Neural crest cell (in vitro differentiated cells): ENCODE measurements around the gene CDK14. TPM values are rescaled to one million over a fixed set of nuclear protein-coding genes. Genes with fewer than 3 reads are reported as not detected.

Source experiments
- DNase-seq: peaks from one replicate; pipeline ENCODE4 v3.0.0; 2021; ENCODE audit warnings: low read depth, mixed read lengths, low spot score
- H3K27ac Mint-ChIP-seq: one replicate; pipeline ENCODE4 v1.8.0; 2021; ENCODE audit warnings: mild to moderate bottlenecking, mixed read lengths; ENCODE audit not compliant: unreplicated experiment
- H3K27me3 Mint-ChIP-seq: 2 replicates; pipeline ENCODE4 v1.8.0; 2021; ENCODE audit warnings: low read depth, mild to moderate bottlenecking, mixed read lengths
- H3K36me3 Mint-ChIP-seq: 2 replicates; pipeline ENCODE4 v1.8.0; 2021; ENCODE audit warnings: low read depth, mild to moderate bottlenecking, mixed read lengths
- H3K4me1 Mint-ChIP-seq: 2 replicates; pipeline ENCODE4 v1.8.0; 2021; ENCODE audit warnings: mixed read lengths
- H3K4me3 Mint-ChIP-seq: one replicate; pipeline ENCODE4 v1.8.0; 2021; ENCODE audit warnings: mild to moderate bottlenecking, mixed read lengths
- H3K9me3 Mint-ChIP-seq: 2 replicates; pipeline ENCODE4 v1.8.0; 2021; ENCODE audit warnings: mixed read lengths
- total RNA-seq: library from RNA; stranded (reverse); gene quantifications from 2 replicates; pipeline ENCODE4 v1.2.1, GENCODE V29; 2021
- TF ChIP-seq, protein P1 (sequence below): fragments of 200-600 bp; sonication (generic); conservative IDR thresholded peaks from 2 replicates; pipeline ENCODE4 v1.5.0; 2021; ENCODE audit warnings: antibody characterized with exemption, mild to moderate bottlenecking

The CDK14 gene
- total RNA-seq, 1 donor from 2014 or later = 49.6 TPM

DNA sequence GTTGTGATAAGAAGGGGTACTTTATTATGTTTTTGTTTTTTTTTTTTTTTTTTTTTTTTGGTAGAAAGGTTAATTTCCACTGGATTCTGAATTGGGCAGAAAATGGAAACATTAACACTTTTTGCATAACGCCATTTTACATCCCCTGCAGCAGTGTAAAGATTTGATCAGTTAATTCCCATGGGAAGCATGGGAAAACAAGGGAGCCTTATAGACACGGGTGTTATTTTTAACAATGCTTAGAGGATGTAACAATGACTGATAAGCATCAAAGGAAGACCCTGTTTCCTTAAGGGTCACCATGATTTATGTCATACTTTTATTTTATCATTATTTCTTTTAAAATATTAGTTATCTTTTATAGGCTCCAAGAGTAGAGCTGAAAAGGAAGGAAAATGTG lies 140.2 kb downstream of the CDK14 start:
- TF ChIP-seq, protein P1, sequence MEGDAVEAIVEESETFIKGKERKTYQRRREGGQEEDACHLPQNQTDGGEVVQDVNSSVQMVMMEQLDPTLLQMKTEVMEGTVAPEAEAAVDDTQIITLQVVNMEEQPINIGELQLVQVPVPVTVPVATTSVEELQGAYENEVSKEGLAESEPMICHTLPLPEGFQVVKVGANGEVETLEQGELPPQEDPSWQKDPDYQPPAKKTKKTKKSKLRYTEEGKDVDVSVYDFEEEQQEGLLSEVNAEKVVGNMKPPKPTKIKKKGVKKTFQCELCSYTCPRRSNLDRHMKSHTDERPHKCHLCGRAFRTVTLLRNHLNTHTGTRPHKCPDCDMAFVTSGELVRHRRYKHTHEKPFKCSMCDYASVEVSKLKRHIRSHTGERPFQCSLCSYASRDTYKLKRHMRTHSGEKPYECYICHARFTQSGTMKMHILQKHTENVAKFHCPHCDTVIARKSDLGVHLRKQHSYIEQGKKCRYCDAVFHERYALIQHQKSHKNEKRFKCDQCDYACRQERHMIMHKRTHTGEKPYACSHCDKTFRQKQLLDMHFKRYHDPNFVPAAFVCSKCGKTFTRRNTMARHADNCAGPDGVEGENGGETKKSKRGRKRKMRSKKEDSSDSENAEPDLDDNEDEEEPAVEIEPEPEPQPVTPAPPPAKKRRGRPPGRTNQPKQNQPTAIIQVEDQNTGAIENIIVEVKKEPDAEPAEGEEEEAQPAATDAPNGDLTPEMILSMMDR = no peak
- no peak overlapping the region for H3K27ac Mint-ChIP-seq
- peaks cover 21% of the 10 kb centered on the region for H3K9me3 Mint-ChIP-seq
- DNase-seq = no peak
- no peaks in the 10 kb centered on the region for H3K27me3 Mint-ChIP-seq
- H3K4me1 Mint-ChIP-seq = no peaks in the 10 kb centered on the region
- H3K36me3 Mint-ChIP-seq = peaks cover 40% of the 10 kb centered on the region
- no peak overlapping the region for H3K4me3 Mint-ChIP-seq

DNA sequence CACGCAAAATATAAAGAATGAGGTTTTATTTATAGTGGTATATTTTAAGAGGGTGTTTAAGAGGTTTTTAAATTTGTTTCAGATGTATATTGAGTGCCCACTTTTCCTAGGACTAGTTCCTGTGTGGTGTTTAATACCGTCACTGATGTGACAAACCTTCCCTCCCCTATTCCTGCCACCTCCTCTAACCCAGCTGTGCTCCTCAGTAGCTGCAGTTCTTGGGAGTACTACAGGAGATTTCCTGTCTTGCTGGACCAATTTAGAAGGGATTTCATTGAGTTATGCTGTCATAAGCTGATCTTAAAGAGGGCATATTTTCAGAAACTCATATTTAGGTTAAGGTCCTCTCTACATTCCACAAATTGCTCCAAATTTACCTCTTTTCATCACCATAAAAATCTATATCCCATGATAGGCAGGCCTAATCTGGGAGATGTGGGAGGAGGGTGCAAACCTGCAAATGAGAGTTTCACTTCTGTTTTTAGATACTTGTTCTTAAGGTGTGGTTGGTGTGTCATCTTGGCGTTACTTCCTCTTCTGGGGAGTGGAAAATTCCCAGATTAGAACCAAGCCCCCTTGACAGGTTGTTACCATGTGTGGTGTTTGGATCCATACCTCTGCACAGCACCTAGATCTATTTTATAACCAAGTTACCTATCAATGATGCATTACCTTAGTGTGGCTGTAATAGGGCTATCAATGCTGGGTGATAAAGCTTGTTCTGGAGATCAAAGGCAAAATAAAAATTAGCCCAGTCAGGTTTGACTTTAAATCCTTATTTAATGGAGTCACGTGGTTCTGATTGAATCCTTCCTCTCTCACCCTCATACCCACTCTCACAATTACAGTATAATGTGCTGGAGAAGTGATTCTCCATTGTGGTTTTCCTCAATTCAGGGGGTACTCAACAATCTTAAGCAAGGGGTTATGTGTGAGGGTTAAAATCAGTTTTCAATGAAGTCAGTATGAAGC lies 141.1 kb downstream of the CDK14 start:
- H3K4me1 Mint-ChIP-seq = no peaks in the 10 kb centered on the region
- TF ChIP-seq, protein P1 = no peak
- no peaks in the 10 kb centered on the region for H3K27me3 Mint-ChIP-seq
- no peak overlapping the region for H3K27ac Mint-ChIP-seq
- peaks cover 31% of the 10 kb centered on the region for H3K36me3 Mint-ChIP-seq
- no peak overlapping the region for H3K4me3 Mint-ChIP-seq
- H3K9me3 Mint-ChIP-seq = peaks cover 17% of the 10 kb centered on the region
- DNase-seq = no peak

DNA sequence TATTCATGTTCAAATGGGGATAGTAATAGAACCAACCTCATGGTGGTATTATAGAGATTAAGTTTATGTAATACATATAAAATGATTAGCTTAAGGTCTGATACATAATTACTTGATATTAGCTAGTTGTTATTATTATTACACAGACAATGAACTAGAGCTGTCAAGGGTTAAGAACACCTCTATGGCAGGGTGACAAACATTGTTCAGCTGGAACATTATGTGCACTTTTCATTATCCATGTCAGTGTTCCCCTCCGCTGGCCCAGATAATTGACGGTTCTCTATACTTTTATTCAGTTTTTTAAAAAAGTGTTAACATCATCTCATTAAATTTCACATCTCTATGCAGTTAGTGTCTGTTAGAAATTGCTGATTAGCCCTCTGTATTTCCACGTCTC lies 142.1 kb downstream of the CDK14 start:
- no peaks in the 10 kb centered on the region for H3K27me3 Mint-ChIP-seq

DNA sequence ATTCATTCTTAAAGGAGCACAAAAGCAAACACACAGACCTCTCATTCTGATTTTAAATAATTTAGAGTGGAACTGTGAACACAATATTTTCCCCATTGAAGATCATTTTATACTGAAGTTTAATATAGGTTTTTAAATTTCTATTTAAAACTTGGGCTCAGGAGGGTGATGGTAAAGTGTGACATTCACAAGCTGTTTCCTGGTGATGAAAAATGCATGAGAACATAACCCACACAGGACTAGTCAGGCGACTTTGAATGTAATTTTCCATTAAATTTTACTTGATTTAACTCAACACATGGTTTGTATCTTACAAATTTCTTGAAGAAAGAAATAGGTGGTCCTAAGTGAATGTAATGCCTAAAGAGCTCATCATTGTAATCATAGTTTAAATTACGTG lies 143.6 kb downstream of the CDK14 start:
- no peak for DNase-seq
- TF ChIP-seq, protein P1 = no peak
- Mint-ChIP-seq H3K9me3 (no peaks in the 10 kb centered on the region), H3K4me1 (peaks cover 8% of the 10 kb centered on the region), H3K36me3 (peaks cover 6% of the 10 kb centered on the region), H3K27ac (no peak overlapping the region), H3K27me3 (no peaks in the 10 kb centered on the region), H3K4me3 (no peak overlapping the region)

More for the DNA sequence above, 142.1 kb downstream of the CDK14 start:
- no peak overlapping the region for H3K4me3 Mint-ChIP-seq
- no peak overlapping the region for H3K27ac Mint-ChIP-seq
- DNase-seq = no peak
- TF ChIP-seq, protein P1 = no peak
- H3K36me3 Mint-ChIP-seq = peaks cover 21% of the 10 kb centered on the region
- H3K4me1 Mint-ChIP-seq = no peaks in the 10 kb centered on the region
- peaks cover 10% of the 10 kb centered on the region for H3K9me3 Mint-ChIP-seq

DNA sequence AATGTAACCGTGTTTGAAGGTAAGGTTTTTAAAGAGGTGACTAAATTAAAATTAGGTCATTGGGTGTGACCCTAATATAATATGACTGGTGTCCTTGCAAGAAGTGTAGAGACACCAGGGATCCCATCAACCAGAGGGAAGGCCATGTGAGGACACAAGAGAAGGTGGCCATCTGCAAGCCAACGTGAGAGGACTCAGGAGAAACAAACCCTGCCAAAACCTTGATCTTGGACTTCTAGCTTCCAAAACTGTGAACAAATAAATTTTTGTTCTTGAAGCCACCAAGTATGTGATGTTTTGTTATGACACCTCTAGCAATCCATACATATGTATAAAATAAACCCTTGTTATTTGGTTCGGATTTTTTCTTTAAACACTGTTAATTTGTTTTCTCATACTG lies 144.3 kb downstream of the CDK14 start:
- no peaks in the 10 kb centered on the region for H3K27me3 Mint-ChIP-seq
- H3K27ac Mint-ChIP-seq = no peak overlapping the region
- TF ChIP-seq, protein P1 = no peak
- H3K4me3 Mint-ChIP-seq = no peak overlapping the region
- H3K9me3 Mint-ChIP-seq = no peaks in the 10 kb centered on the region
- no peak for DNase-seq
- H3K36me3 Mint-ChIP-seq = peaks cover 4% of the 10 kb centered on the region
- peaks cover 11% of the 10 kb centered on the region for H3K4me1 Mint-ChIP-seq
